ENCODE results near the gene LTF. TPM values are rescaled to one million over a fixed set of nuclear protein-coding genes. Genes with fewer than 3 reads are reported as not detected.

Gene LTF
- total RNA-seq, 1 donor from 2014 or later = 14.3 TPM

GRCh38 chr3:46386205-46386604 is 78.5 kb downstream of the LTF start:
- H3K4me1 ChIP-seq = peaks cover 21% of the 10 kb centered on the region
- TF ChIP-seq CTCF (IDR thresholded peaks at IDR 0.05) = no peak
- H3K9me3 ChIP-seq = no peaks in the 10 kb centered on the region
- ATAC-seq (peak; percentile 82), DNase-seq (no peak)
- intact Hi-C loops (cut with DNase I) = no loop called here
- H3K36me3 ChIP-seq = no peaks in the 10 kb centered on the region
- H3K4me3 ChIP-seq = no peak overlapping the region
- H3K27ac ChIP-seq = no peak overlapping the region
- H3K27me3 ChIP-seq = no peaks in the 10 kb centered on the region

Other genes starting within 250 kb of the LTF start
- 0.43 TPM for gene CCR3, start 222.4 kb downstream of the LTF start, total RNA-seq
- gene CCR2, start 110.8 kb downstream of the LTF start, total RNA-seq = 17.8 TPM
- 8.7 TPM for gene CCR5, start 94.0 kb downstream of the LTF start, total RNA-seq
- gene CCRL2, start 57.6 kb downstream of the LTF start, total RNA-seq = 28.5 TPM
- gene RTP3, start 33.1 kb upstream of the LTF start, total RNA-seq = not detected
- 2.9 TPM for gene LRRC2, start 101.4 kb upstream of the LTF start, total RNA-seq
- not detected for gene FAM240A, start 147.6 kb upstream of the LTF start, total RNA-seq
- 64.5 TPM for gene ALS2CL, start 228.8 kb upstream of the LTF start, total RNA-seq
- gene TMIE, start 236.5 kb upstream of the LTF start, total RNA-seq = 1.7 TPM